Activated T-helper 17 cell treated with anti-CD3 and anti-CD28 coated beads, Interleukin-2, amount 50 U/mL, for 72 hours (primary cell): ENCODE data around the gene CGREF1. TPM values are rescaled to one million over a fixed set of nuclear protein-coding genes. Genes with fewer than 3 reads are reported as not detected.

Source experiments
- ATAC-seq: fragments of 150-1000 bp; cut with Tn5 transposase; replicated peaks from 2 replicates; pipeline ENCODE4 v1.10.0; 2021; ENCODE audit warnings: mild to moderate bottlenecking, moderate library complexity
- H3K27ac Mint-ChIP-seq: one replicate; pipeline ENCODE4 v1.8.0; 2022; ENCODE audit warnings: mixed read lengths
- H3K27me3 Mint-ChIP-seq: one replicate; pipeline ENCODE4 v1.8.0; 2022; ENCODE audit warnings: mixed read lengths
- H3K36me3 Mint-ChIP-seq: one replicate; pipeline ENCODE4 v1.8.0; 2022; ENCODE audit warnings: low read depth, mild to moderate bottlenecking, mixed read lengths
- H3K4me1 Mint-ChIP-seq: one replicate; pipeline ENCODE4 v1.8.0; 2022; ENCODE audit warnings: mixed read lengths
- H3K4me3 Mint-ChIP-seq: one replicate; pipeline ENCODE4 v1.8.0; 2022; ENCODE audit warnings: mild to moderate bottlenecking, mixed read lengths
- H3K9me3 Mint-ChIP-seq: one replicate; pipeline ENCODE4 v1.8.0; 2022; ENCODE audit warnings: mixed read lengths
- total RNA-seq, 2 donors: library from RNA; stranded (reverse); gene quantifications; one replicate each; pipeline ENCODE4 v1.2.3, GENCODE V29; 2022

Gene CGREF1, protein sequence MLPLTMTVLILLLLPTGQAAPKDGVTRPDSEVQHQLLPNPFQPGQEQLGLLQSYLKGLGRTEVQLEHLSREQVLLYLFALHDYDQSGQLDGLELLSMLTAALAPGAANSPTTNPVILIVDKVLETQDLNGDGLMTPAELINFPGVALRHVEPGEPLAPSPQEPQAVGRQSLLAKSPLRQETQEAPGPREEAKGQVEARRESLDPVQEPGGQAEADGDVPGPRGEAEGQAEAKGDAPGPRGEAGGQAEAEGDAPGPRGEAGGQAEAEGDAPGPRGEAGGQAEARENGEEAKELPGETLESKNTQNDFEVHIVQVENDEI
- 1 to 10 TPM; 3.7 to 4.6 TPM for total RNA-seq

DNA sequence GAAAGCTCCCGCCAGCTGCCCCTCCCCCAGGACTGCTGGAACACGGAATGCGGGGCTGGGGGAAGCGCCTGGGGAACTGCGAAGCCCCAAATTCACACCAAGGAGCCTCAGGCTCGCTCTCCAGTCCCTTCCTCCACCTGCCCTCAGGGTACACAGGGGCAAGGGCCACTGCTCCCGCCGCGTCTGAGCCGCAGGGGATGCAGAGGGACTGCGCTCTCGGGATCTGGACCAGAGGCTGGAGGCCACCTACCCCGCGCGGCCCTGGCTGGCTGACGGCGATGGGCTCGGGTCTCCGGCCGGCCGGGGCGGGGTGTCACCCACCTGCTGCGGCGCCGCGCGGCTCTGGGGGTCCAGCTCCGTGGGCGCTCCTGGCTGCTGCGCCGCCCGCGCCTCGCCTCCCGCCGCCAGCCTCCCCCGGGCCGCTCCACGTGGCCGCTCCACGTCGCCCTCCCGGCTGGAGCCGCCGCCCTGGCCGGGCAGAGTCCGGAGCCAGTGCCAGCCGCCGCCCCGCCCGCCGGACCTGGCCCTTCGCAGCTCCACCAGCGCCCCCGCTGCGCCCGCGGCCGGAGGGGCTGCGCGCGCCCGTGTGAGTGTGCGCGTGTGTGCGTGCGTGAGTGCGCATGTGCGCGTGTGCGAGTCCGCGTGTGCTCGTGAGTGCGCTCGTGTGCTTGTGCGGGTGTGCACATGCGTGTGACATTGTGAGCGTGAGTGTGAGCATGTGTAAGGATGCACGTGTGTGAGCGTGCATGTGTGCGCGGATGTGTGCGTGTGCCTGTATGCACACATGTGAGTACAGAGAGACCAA, at the start of gene CGREF1:
Gene CGREF1 (minus strand): TSS at position 604 of the 805 bp plus-strand sequence. CDS start 14,762 bp downstream, outside the sequence.
- peaks cover 13% of the 10 kb centered on the region for H3K27me3 Mint-ChIP-seq

DNA sequence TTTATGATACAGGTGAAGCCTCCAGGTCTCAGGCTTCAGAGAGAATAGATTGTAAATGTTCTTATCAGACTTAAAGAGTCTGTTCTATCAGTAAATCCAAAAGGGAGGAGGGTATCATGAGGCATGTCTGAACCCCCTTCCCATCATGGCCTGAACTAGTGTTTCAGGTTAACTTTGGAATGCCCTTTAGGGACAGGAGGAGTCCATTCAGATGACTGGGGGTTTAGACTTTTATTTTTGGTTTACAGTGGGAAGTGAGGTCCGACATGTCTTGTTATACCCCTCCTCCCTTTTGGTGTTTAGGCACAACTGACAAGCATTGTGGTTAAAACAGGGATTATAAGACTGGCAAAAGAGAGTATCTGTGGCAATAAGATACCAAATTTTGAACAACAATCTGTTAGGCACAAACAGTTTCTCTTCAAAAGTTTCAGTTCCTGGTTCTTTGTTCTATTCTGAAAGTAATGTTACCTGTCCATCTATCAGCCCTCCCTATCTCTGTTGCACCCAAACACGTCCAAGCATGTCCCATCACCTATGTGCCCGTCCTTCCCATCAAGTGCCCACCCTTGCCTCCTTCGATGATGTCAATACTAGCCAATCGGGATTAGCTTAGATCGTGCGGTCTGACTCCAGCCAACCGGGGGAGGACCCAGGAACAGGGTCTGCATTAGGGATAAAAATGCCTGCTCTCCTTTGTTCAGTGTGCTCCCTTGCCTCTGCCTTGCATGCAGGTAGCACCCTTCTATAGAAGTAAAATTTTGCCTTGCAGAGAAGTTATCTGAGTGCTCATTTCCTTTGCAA, 46.2 kb upstream of the CGREF1 start:
- Mint-ChIP-seq H3K4me1 (no peaks in the 10 kb centered on the region), H3K36me3 (no peaks in the 10 kb centered on the region), H3K27me3 (no peaks in the 10 kb centered on the region), H3K9me3 (no peaks in the 10 kb centered on the region), H3K4me3 (no peak overlapping the region), H3K27ac (no peak overlapping the region)
- ATAC-seq: no peak

More for the DNA sequence above, at the start of gene CGREF1:
- no peaks in the 10 kb centered on the region for H3K36me3 Mint-ChIP-seq
- H3K4me1 Mint-ChIP-seq: peaks cover 5% of the 10 kb centered on the region
- H3K27ac Mint-ChIP-seq: no peak within 1 kb of the TSS
- no peaks in the 10 kb centered on the region for H3K9me3 Mint-ChIP-seq
- peak; percentile 20 for ATAC-seq
- H3K4me3 Mint-ChIP-seq: peak within 1 kb of the TSS; percentile 71

DNA sequence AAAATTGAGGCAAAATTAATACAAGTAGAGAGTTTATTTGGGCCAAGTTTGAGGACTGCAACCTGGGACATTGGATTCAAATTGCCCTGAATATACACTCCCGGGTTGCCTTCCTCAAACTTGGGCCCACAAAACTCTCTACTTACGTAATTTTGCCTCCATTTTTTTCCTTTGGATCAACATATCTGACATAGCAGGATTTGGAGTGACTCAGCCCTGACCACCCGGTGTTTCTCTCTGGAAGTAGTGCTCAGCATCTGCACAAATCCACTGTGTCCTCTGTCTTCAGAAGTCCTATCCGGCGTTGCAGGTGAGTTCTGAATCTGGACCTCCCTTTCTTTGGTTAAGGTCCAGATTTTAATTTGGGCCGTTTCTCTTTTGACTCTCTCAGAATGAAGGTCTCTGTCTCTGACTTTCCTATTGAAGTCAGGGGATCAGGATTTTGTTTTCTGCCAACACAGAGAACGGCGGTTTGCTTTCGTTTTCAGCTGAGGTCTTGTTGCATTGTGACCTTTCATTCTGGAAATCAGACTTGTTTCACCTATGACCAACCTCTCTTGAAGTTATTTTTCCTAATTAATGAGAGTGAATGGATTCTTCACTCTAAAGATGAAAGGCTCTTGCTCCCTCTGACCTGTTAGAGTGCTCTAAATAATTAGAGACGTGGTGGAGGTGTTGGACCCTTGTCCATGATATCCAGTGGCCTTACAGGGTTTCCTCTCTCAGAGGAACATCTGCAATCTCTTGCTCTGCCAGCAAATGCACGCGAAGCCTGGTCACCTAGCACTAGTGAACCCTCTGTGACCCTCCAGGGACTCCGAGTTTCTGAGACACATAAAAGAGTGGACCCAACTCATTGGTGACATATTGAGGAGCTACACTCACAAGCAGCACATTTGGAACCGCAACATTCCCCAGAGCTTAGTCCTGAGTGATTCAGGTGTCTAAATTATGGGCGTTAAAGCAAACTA, 43.5 kb upstream of the CGREF1 start:
- Mint-ChIP-seq H3K27me3 (peaks cover 3% of the 10 kb centered on the region), H3K9me3 (no peaks in the 10 kb centered on the region), H3K36me3 (no peaks in the 10 kb centered on the region), H3K4me1 (no peaks in the 10 kb centered on the region), H3K4me3 (no peak overlapping the region), H3K27ac (no peak overlapping the region)
- no peak for ATAC-seq

DNA sequence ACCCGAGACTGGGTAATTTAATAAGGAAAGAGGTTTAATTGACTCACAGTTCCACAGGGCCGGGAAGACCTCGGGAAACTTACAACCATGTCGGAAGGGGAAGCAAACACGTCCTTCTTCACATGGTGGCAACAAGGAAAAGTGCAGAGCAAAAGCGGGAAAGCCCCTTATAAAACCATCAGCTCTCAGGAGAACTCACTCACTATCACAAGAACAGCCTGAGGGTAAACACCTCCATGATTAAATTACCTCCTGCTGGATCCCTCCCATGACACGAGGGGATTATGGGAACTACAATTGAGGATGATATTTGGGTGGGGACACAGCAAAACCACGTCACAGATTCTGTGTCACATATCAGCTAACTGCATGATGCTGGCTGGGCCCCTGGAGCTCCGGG, 41.3 kb upstream of the CGREF1 start:
- H3K9me3 Mint-ChIP-seq: no peaks in the 10 kb centered on the region
- ATAC-seq: no peak
- H3K36me3 Mint-ChIP-seq: no peaks in the 10 kb centered on the region
- H3K4me3 Mint-ChIP-seq: no peak overlapping the region
- H3K27ac Mint-ChIP-seq: no peak overlapping the region
- H3K27me3 Mint-ChIP-seq: peaks cover 3% of the 10 kb centered on the region
- H3K4me1 Mint-ChIP-seq: no peaks in the 10 kb centered on the region

DNA sequence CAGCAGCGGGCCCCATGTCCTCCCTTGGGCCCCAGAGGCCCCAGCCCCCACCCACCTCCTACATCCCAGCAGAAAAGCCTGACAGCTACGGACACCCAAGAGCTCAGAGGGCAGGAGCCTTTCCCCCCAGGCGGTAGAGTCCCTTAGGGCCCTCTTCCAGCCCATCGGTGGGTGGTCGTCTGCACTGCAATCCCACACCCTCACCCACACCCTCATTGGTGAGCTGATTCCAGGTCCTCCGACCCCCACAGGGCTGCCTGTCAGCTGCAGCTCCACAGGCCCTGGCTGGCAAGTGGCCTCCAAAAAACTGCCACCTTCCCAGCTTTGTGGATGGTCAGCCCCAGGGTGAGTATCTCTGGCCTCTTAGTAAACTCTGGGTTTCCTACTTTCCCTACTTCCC, 40.3 kb upstream of the CGREF1 start:
- peaks cover 3% of the 10 kb centered on the region for H3K27me3 Mint-ChIP-seq
- no peak for ATAC-seq
- no peaks in the 10 kb centered on the region for H3K9me3 Mint-ChIP-seq
- no peak overlapping the region for H3K4me3 Mint-ChIP-seq
- H3K27ac Mint-ChIP-seq: no peak overlapping the region
- no peaks in the 10 kb centered on the region for H3K36me3 Mint-ChIP-seq
- H3K4me1 Mint-ChIP-seq: no peaks in the 10 kb centered on the region

DNA sequence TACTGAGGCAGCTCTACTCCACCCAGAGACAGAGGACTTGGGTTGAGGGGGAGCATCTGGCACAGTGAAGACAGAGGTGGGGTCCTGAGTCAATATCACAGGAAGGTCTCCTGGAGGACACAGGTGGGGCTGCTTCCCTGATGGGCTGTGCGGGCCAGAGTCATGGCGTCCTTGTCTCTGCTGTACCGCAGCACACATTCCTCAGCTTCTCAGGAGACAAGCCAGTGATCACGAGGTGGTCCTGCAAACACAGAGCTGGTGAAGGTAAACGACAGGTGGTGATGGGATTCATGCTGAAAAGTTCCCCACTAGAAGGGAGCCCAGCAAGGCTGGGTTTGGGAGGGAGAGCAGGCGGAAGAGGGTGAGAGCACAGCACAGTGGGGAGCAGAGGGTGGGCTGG, 39.5 kb upstream of the CGREF1 start:
- ATAC-seq: no peak
- peak overlapping the region; percentile 39 for H3K27ac Mint-ChIP-seq
- H3K9me3 Mint-ChIP-seq: no peaks in the 10 kb centered on the region
- no peaks in the 10 kb centered on the region for H3K4me1 Mint-ChIP-seq
- no peaks in the 10 kb centered on the region for H3K36me3 Mint-ChIP-seq
- peaks cover 3% of the 10 kb centered on the region for H3K27me3 Mint-ChIP-seq
- H3K4me3 Mint-ChIP-seq: no peak overlapping the region

DNA sequence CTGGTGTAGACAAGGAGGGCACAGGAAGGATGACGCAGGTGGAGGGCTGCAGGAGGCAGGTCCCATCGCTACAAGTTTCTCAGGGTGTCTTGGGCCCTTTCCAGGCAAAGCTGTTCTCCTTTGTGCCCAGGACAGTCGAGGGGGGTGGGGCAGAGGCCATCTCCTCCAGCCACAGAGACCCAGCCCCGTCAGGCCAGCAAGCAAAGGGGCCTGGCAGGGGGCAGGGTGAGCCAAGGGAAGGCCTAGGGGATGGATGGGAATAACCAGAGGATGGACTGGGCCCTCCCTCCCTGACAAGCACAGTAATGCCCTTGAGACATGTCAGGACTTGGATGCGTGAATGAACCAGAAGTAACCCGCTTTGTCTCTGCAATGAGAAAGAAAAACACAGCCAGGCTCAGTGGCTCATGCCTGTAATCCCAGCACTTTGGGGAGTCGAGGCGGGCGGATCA, 36.2 kb upstream of the CGREF1 start:
- Mint-ChIP-seq H3K36me3 (no peaks in the 10 kb centered on the region), H3K27ac (no peak overlapping the region), H3K4me3 (no peak overlapping the region), H3K9me3 (no peaks in the 10 kb centered on the region), H3K4me1 (no peaks in the 10 kb centered on the region), H3K27me3 (peaks cover 3% of the 10 kb centered on the region)
- no peak for ATAC-seq

DNA sequence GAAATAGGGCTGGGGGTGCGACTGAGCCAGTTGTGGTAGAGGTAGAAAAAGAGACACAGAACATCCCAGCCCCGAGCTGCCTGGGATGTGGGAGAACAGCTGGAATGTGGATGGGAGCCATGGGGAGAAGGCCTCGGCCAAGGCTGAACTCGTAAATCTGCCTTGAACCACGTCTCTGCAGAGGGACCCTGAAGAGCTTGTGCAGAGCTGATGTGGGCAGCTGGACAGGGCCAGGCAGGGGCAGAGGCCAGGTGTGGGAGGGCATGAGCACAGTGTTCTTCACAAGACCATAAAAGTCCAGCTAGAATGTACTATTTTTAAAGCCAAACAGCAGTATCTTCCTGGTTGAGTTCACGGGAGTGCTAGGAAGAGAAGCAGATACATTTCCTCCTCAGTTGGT, 35.6 kb upstream of the CGREF1 start:
- Mint-ChIP-seq H3K27me3 (peaks cover 3% of the 10 kb centered on the region), H3K4me1 (no peaks in the 10 kb centered on the region), H3K27ac (no peak overlapping the region), H3K9me3 (no peaks in the 10 kb centered on the region), H3K4me3 (no peak overlapping the region), H3K36me3 (no peaks in the 10 kb centered on the region)
- ATAC-seq: no peak

DNA sequence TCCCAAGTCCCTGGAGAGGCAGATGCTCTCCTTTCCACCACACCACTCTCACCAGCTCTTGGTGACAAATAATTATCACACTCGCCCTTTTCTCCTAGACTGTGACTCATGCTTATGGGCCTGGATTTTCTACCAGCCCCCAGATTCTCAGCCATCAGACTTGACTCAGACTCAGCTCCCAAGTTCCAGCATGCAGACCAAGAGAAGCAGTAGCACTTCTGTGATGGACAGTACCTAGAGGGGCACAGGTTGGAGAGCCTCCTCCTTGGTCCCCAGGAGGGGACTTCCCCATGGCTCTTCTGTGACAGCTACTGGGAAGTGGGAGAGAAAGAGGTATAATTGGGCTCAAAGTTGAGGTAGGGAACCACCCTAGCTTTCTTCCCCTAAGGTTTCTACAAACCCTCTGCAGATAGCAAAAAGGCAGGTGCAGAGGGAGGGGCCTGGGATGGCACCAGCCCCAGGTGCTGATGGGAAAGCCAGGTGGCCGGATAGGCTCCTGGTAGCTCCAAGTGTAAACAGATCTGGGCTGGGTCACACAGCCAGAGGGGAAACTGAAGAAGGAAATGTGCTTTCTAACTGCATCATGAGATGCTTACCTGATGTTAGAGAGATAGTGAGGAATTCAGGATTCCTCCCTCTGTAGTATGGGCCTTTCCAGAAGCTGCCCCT, 34.0 kb upstream of the CGREF1 start:
- no peaks in the 10 kb centered on the region for H3K9me3 Mint-ChIP-seq
- no peaks in the 10 kb centered on the region for H3K36me3 Mint-ChIP-seq
- no peaks in the 10 kb centered on the region for H3K4me1 Mint-ChIP-seq
- H3K27me3 Mint-ChIP-seq: peaks cover under 1% of the 10 kb centered on the region
- ATAC-seq: peak; percentile 61
- no peak overlapping the region for H3K27ac Mint-ChIP-seq
- no peak overlapping the region for H3K4me3 Mint-ChIP-seq

DNA sequence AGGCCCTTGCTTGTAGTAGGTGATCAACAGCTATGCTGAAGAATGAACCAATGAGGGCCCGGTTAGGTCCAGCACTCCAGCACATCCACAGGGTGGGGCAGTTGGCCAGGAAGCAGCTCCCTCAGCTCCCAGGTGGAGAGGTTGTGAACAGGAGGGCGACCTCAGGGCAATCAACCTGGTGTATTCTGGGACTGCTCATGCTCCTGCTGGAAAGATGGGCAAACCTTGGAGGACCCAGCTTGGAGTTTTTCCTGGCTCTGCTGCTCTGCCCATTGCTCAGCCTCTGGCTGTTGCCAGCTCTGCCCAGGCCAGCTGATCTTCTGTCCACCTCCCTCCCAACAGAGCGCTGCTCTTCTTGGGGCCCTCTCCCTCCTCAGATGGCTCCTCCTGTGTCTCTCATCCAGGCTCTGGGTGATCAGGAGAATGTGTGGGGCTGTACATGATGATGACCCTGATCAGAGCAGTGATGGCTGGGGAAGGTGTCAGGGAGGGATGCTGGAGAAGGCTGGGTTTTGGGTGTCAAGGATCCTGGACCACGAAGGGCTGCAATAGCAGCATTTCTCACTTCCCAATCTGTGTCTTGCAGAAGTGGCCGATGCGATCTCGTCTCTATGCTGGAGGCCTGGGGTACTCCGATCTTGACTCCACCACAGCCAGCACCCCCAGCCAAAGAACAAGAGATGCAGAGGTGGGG, 33.3 kb upstream of the CGREF1 start:
- no peak for ATAC-seq
- no peak overlapping the region for H3K4me3 Mint-ChIP-seq
- H3K27me3 Mint-ChIP-seq: peaks cover 3% of the 10 kb centered on the region
- H3K27ac Mint-ChIP-seq: no peak overlapping the region
- no peaks in the 10 kb centered on the region for H3K4me1 Mint-ChIP-seq
- no peaks in the 10 kb centered on the region for H3K9me3 Mint-ChIP-seq
- H3K36me3 Mint-ChIP-seq: no peaks in the 10 kb centered on the region

DNA sequence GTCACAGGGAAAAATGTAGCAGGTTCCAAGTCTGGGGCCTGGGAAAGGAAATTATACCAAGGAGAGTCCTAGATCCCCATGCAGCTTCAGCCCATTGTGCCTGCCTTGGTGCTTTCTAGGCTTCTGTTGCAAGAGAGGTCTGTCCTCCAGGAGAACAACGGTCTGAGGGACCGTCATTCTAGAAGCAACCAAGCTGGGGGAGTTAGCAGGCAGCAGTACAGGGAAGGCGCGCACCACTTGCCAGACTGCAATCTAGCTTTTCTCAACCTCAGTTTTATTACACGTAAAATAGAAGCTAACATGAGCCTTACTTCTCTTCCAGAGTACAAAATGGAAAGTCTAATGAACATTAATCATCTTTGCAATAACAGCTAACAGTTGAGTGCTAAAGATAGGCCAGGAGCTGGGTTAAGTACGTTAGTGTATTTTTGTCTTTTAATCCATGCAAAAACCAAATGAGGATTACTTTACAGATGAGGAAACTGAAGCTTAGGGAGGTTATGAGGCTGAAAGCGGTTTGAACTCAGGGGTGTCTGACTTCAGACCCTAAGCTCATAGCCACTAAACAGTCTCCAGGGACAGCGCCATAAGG, 31.8 kb upstream of the CGREF1 start:
- no peaks in the 10 kb centered on the region for H3K9me3 Mint-ChIP-seq
- no peak overlapping the region for H3K4me3 Mint-ChIP-seq
- H3K36me3 Mint-ChIP-seq: no peaks in the 10 kb centered on the region
- no peak overlapping the region for H3K27ac Mint-ChIP-seq
- no peak for ATAC-seq
- peaks cover 3% of the 10 kb centered on the region for H3K27me3 Mint-ChIP-seq
- no peaks in the 10 kb centered on the region for H3K4me1 Mint-ChIP-seq

DNA sequence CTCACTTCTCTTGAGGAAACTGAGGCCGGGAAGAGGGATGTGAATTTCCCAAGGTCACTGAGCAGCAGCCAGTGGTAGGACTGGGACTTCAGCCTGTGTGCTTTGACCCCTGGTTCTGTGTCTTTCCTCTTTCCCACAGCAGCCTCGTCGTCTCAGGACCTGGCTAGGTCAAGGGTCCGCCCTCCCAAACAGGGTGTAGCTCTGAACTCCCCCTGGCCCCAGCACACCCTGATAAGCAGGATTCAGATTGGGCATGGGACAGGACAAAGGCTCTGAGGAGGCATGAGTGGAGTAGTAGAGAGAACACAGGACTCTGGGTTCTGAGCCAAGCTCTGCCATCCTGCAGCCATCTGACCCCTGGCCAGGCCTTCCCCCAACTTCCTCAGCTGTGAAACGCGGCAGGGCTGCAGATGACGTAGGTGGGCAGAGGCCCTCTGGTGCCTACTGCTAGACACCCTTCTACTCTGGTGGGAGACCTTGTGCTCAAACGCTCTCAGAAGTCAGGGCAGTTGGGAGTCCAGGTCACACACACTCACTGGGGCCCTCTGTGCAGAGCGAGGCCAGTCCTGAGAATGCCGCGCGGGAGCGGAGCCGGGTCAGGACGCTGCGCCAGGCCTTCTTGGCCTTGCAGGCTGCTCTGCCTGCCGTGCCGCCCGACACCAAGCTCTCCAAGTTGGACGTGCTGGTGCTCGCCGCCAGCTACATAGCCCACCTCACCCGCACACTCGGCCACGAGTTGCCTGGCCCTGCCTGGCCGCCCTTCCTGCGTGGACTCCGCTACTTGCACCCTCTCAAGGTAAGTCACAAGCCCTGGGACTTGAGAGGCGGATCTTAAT, 30.9 kb upstream of the CGREF1 start:
- H3K27ac Mint-ChIP-seq: no peak overlapping the region
- no peaks in the 10 kb centered on the region for H3K36me3 Mint-ChIP-seq
- H3K27me3 Mint-ChIP-seq: peaks cover 3% of the 10 kb centered on the region
- ATAC-seq: no peak
- H3K4me3 Mint-ChIP-seq: no peak overlapping the region
- H3K9me3 Mint-ChIP-seq: no peaks in the 10 kb centered on the region
- H3K4me1 Mint-ChIP-seq: no peaks in the 10 kb centered on the region
